Ishikawa (cell line): ENCODE results near the gene APOL3.

Experiments
- EP300 ChIP-seq: IDR thresholded peaks from 2 replicates; pipeline ENCODE4 v1.6.1; 2012; ENCODE audit warnings: borderline replicate concordance
- FOXM1 ChIP-seq: IDR thresholded peaks from 2 replicates; pipeline ENCODE4 v1.6.1; 2012; ENCODE audit warnings: low read depth, borderline replicate concordance
- RAD21 ChIP-seq: IDR thresholded peaks from 2 replicates; pipeline ENCODE4 v1.6.1; 2012; ENCODE audit warnings: low read depth
- YY1 ChIP-seq: IDR thresholded peaks from 2 replicates; pipeline ENCODE4 v1.6.1; 2012; ENCODE audit warnings: low read depth
- TF ChIP-seq, protein P1 (sequence below): IDR thresholded peaks from 2 replicates; pipeline ENCODE4 v1.6.1; 2012

DNA sequence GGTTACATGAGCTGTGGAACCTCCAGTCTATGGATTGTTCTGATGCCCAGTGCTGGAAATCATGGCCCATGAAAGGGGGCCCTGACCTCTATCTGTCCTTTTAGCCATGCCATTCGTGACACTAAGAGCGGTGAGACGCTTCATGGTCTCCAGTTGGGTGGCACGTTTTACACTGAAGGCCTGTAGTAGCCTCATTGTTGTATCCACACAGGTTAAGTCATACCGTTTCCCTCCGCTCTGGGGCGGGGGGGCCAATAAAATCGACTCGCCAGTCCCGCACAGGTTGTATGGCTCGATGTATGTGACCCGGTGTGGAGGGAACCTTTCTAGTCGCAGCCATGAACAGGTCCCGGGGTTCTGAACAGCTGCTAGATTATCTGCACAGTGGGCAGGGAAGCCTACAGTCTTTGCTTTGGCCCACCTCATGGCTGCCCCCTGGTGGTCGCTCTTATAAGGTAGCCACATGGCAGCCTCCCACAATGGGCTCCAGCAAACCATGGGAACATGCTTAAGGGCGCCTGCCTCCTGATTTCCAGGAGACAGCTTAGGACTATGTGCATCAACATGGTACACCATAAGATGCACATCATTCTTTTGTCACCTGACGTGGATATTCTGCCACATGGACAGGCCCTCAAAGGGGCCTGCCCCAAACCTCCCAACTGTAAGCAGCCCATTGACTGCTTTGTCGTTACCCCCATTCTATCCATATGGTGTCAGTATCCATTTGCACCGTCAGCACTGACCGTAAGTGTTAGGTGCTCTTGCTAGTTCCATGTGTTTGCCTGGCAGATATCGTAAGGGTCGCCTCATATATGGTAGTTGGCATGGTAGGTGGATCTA lies 19.7 kb upstream of the APOL3 start:
- TF ChIP-seq EP300 (no peak), YY1 (no peak), RAD21 (peak; percentile 57), FOXM1 (no peak)
- TF ChIP-seq, protein P1, sequence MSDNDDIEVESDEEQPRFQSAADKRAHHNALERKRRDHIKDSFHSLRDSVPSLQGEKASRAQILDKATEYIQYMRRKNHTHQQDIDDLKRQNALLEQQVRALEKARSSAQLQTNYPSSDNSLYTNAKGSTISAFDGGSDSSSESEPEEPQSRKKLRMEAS = no peak; the same call in 1 of the 2 replicates
